ENCODE measurements around the gene LYG1.

The LYG1 gene

DNA sequence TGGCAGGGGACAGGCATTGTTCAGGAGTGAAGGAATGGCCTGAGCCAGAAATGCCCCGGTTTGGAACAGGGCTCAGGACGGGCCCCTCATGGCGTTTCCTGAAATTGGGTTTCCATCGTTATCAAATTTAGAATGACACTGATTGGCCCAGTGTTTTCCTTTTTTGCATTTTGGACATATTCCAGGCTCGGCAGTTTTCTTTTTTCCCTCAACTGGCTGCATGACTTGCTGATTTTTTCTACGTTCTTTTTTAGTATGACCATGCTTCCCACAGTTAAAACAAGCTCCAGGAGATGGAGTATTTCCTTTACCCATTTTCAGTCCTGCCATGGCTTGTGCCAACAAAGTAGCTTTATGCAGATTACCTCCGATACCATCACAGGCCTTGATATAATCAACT lies 25.1 kb downstream of the LYG1 start:
- no peak for DNase-seq (ENCODE audit: low spot score)

DNA sequence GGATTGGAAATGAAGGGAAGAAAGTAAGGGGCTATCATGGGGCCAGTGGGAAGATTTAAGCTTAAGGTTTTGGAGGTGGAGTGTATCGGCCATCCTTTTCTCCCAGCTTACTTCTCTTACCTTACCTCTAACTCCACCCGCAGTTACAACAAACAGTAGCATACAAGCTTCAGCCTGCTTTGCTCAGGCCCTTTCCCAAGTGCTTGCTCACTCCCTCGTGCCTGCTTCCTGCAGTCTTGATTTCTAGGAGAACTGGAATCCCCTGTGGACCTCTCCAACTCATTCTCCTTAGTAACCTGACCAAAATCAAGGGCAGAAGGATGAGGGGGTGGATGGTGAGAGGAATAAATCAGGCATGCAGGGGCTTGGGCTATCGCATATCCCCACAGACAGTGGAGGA lies 39.8 kb downstream of the LYG1 start:
- DNase-seq (ENCODE audit: low spot score): no peak

DNA sequence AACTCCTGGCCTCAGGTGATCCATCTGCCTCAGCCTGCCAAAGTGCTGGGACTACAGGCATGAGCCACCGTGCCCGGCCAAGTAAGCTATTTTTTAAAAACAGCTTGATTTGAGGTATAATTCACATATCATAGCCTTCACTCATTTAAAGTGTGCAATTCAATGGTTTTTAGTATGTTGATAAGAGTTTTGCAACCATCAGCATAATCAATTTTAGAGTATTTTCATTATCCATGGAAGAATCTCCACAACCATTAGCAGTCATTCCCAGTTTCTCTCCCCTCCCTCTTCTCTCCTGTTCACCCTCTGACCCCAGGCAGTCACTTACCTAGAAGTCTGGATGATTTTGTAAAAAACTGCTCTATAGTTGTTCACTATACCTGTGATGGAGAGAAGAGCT lies 40.8 kb downstream of the LYG1 start:
- no peak for DNase-seq (ENCODE audit: low spot score)

GRCh38 chr2:99259465-99259864 lies 41.5 kb downstream of the LYG1 start:
- DNase-seq (ENCODE audit: low spot score): no peak

- no peak for DNase-seq (ENCODE audit: low spot score)
These were observed 44.3 kb downstream of the LYG1 start for GRCh38 chr2:99256677-99257076.

- DNase-seq (ENCODE audit: low spot score): no peak
These were observed 45.3 kb downstream of the LYG1 start, which contains the start of gene LYG2 for GRCh38 chr2:99255491-99256318. Gene LYG2 (minus strand): TSS chr2:99255666. CDS start chr2:99254260, 1,406 bp downstream.

DNA sequence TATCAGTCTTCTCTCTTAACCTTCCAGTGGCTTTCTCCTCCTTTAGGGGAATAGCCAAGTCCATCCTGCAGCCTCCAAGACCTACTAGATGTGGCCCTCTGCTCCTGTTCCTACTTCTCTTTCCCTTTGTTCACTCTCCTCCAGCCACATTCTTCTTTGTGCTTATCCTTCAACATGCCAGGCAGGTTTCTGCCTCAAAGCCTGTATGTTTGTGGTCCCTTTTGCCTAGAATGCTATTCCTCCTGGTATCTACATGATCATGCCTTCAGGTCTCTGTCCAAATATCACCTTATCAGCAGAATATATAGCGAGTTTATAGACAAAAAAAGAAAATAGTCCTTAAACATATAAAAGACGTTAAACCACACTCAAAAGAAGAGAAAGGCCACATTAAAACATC lies 51.0 kb downstream of the LYG1 start:
- DNase-seq (ENCODE audit: low spot score): no peak

DNA sequence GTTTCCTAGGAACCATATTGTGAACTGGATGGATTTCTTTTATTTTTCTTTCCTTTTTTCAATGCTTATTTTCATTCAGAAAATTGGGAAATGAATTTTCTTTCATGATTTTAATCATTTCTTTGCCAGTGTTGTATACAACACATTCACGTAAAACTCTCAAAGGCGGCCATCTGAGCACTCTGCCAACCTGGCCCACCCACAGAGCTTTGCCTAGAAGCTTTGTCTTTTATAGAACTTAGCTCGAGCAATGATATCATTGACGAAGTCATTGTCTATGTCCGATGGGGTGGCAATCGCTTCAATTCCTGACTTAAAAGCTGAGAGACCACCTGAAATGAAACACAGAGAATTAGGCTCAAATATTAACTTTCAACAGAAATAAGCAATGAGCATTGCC lies 58.8 kb downstream of the LYG1 start:
- DNase-seq (ENCODE audit: low spot score): no peak

- DNase-seq (ENCODE audit: low spot score): no peak
These were observed 60.6 kb downstream of the LYG1 start for GRCh38 chr2:99240431-99240830.

DNA sequence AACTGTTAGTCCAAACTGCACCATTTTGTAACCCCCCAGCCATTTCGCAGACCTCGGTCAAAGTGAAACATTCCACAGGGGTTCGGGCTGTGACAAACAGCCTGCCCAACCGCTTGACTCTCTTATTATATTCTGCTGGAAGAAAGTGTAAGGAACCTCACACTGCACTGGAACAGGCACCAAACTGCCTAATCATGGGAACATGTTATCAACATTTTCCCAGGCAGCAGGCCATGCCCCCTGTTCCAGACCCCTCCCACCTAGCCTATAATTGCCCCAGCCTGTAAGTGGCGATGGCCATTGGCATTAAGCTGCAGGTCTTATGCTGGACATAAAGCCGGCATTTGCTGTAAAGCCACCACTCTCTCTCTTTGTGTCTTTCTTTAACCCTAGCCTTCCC lies 62.4 kb downstream of the LYG1 start:
- no peak for DNase-seq (ENCODE audit: low spot score)

All from putamen (tissue), 1 donor.